ENCODE data around the gene SCTR.

The SCTR gene

GRCh38 chr2:119442850-119443249 is 81.4 kb downstream of the SCTR start:
- no peak for DNase-seq (ENCODE audit: low spot score)

- DNase-seq (ENCODE audit: low spot score) = no peak
Observed at GRCh38 chr2:119442226-119442619, 82.1 kb downstream of the SCTR start.

- DNase-seq (ENCODE audit: low spot score) = no peak
Observed at GRCh38 chr2:119441376-119442225, 82.7 kb downstream of the SCTR start.

GRCh38 chr2:119440873-119441272 is 83.4 kb downstream of the SCTR start:
- no peak for DNase-seq (ENCODE audit: low spot score)

- DNase-seq (ENCODE audit: low spot score) = no peak
Observed at GRCh38 chr2:119440501-119440870, 83.8 kb downstream of the SCTR start.

- no peak for DNase-seq (ENCODE audit: low spot score)
Observed at GRCh38 chr2:119439574-119440500, 84.4 kb downstream of the SCTR start.

- DNase-seq (ENCODE audit: low spot score) = no peak
Observed at GRCh38 chr2:119438726-119439284, 85.5 kb downstream of the SCTR start.

- no peak for DNase-seq (ENCODE audit: low spot score)
Observed at GRCh38 chr2:119438128-119438656, 86.1 kb downstream of the SCTR start.

GRCh38 chr2:119436993-119437772 is 87.1 kb downstream of the SCTR start:
- DNase-seq (ENCODE audit: low spot score) = no peak

GRCh38 chr2:119435953-119436297 is 88.4 kb downstream of the SCTR start:
- no peak for DNase-seq (ENCODE audit: low spot score)

GRCh38 chr2:119435081-119435952 is 89.0 kb downstream of the SCTR start:
- DNase-seq (ENCODE audit: low spot score) = no peak

- DNase-seq (ENCODE audit: low spot score) = no peak
Observed at GRCh38 chr2:119434664-119435063, 89.6 kb downstream of the SCTR start.

- no peak for DNase-seq (ENCODE audit: low spot score)
Observed at GRCh38 chr2:119433636-119434327, 90.5 kb downstream of the SCTR start.

- DNase-seq (ENCODE audit: low spot score) = no peak
Observed at GRCh38 chr2:119432851-119433522, 91.3 kb downstream of the SCTR start.

- DNase-seq (ENCODE audit: low spot score) = no peak
Observed at GRCh38 chr2:119431976-119432850, 92.1 kb downstream of the SCTR start.

- DNase-seq (ENCODE audit: low spot score) = peak; percentile 92
Observed at GRCh38 chr2:119431155-119431975, 92.9 kb downstream of the SCTR start, which contains the start of gene TMEM37. TMEM37 (plus strand) TSS chr2:119431854; CDS start chr2:119431904, 50 bp downstream.

GRCh38 chr2:119430023-119430498 is 94.2 kb downstream of the SCTR start:
- DNase-seq (ENCODE audit: low spot score) = peak; percentile 47

Measured in ecto neural progenitor cell (in vitro differentiated cells).